ENCODE results near the gene PRKRIP1.

The PRKRIP1 gene

GRCh38 chr7:102433219-102434038 is 37.3 kb downstream of the PRKRIP1 start, which contains the start of gene ORAI2 (continued):
- TF ChIP-seq KLF9 (tag by site-specific recombination; IDR thresholded peaks at IDR 0.05; ENCODE audit: low read depth): peak; percentile 72
- no peak for TF ChIP-seq ZNF175 (tag by site-specific recombination; IDR thresholded peaks at IDR 0.05)
- TF ChIP-seq ZNF664 (tag by site-specific recombination; IDR thresholded peaks at IDR 0.05): no peak
- TF ChIP-seq GLIS1 (tag by site-specific recombination; IDR thresholded peaks at IDR 0.05): peak; percentile 90
- peak; percentile 45; the same call in 1 of the 2 replicates for TF ChIP-seq REST (tag by site-specific recombination; IDR thresholded peaks at IDR 0.05)
- no peak for TF ChIP-seq ZFP37 (tag by site-specific recombination; IDR thresholded peaks at IDR 0.05)
- TF ChIP-seq ZFHX2 (tag by site-specific recombination; conservative IDR thresholded peaks at IDR 0.05): peak; percentile 3; the same call in 1 of the 2 replicates
- TF ChIP-seq ZNF555 (tag by site-specific recombination; conservative IDR thresholded peaks at IDR 0.05): no peak
- TF ChIP-seq ZNF660 (tag by site-specific recombination; IDR thresholded peaks at IDR 0.05): no peak
- TF ChIP-seq ZNF324 (tag by site-specific recombination; IDR thresholded peaks at IDR 0.05): no peak
- TF ChIP-seq ZNF335 (tag by site-specific recombination; conservative IDR thresholded peaks at IDR 0.05): peak; percentile 88
- TF ChIP-seq ZNF16 (tag by site-specific recombination; IDR thresholded peaks at IDR 0.05; ENCODE audit: low read depth): no peak
- 0 out of 2 replicates have a peak, but pooled peaks have one; percentile 17 for TF ChIP-seq ZSCAN30 (tag by site-specific recombination; IDR thresholded peaks at IDR 0.05)
- TF ChIP-seq ZNF423 (tag by site-specific recombination; IDR thresholded peaks at IDR 0.05): peak; percentile 90
- TF ChIP-seq YY1 (tag by site-specific recombination; IDR thresholded peaks at IDR 0.05): peak; percentile 27; the same call in 1 of the 2 replicates
- TF ChIP-seq, protein P1, sequence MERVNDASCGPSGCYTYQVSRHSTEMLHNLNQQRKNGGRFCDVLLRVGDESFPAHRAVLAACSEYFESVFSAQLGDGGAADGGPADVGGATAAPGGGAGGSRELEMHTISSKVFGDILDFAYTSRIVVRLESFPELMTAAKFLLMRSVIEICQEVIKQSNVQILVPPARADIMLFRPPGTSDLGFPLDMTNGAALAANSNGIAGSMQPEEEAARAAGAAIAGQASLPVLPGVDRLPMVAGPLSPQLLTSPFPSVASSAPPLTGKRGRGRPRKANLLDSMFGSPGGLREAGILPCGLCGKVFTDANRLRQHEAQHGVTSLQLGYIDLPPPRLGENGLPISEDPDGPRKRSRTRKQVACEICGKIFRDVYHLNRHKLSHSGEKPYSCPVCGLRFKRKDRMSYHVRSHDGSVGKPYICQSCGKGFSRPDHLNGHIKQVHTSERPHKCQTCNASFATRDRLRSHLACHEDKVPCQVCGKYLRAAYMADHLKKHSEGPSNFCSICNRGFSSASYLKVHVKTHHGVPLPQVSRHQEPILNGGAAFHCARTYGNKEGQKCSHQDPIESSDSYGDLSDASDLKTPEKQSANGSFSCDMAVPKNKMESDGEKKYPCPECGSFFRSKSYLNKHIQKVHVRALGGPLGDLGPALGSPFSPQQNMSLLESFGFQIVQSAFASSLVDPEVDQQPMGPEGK (tag by site-specific recombination; IDR thresholded peaks at IDR 0.05): peak; percentile 91
- 0 out of 2 replicates have a peak, but pooled peaks have one; percentile 33 for TF ChIP-seq ZNF37A (tag by site-specific recombination; IDR thresholded peaks at IDR 0.05)
- no peak for TF ChIP-seq ZNF211 (tag by site-specific recombination; IDR thresholded peaks at IDR 0.05; ENCODE audit: low read depth)
- TF ChIP-seq GLI4 (tag by site-specific recombination; IDR thresholded peaks at IDR 0.05): no peak
- 0 out of 2 replicates have a peak, but pooled peaks have one; percentile 47 for TF ChIP-seq ZNF398 (tag by site-specific recombination; IDR thresholded peaks at IDR 0.05)
- TF ChIP-seq KLF16 (tag by site-specific recombination; IDR thresholded peaks at IDR 0.05): no peak
- 0 out of 2 replicates have a peak, but pooled peaks have one; percentile 2 for TF ChIP-seq SP2 (tag by site-specific recombination; IDR thresholded peaks at IDR 0.05)
- TF ChIP-seq ZNF768 (tag by site-specific recombination; IDR thresholded peaks at IDR 0.05): no peak
- TF ChIP-seq GFI1B (tag by site-specific recombination; IDR thresholded peaks at IDR 0.05): no peak
- TF ChIP-seq ZBTB7A (tag by site-specific recombination; IDR thresholded peaks at IDR 0.05; ENCODE audit: low read depth): 0 out of 2 replicates have a peak, but pooled peaks have one; percentile 56
- peak; percentile 67 for TF ChIP-seq ZBTB26 (tag by site-specific recombination; optimal IDR thresholded peaks at IDR 0.05)
- no peak for TF ChIP-seq ZNF830 (tag by site-specific recombination; IDR thresholded peaks at IDR 0.05; ENCODE audit: low read depth)
- no peak for TF ChIP-seq ZNF221 (tag by site-specific recombination; IDR thresholded peaks at IDR 0.05; ENCODE audit: borderline replicate concordance)
- TF ChIP-seq KLF10 (tag by site-specific recombination; IDR thresholded peaks at IDR 0.05): peak; percentile 47; the same call in 1 of the 2 replicates
- TF ChIP-seq ZXDB (tag by site-specific recombination; IDR thresholded peaks at IDR 0.05): peak; percentile 69
